Activated gamma-delta T cell treated with anti-CD3 and anti-CD28 coated beads, Interleukin-2, amount 50 U/mL, for 16 hours (primary cell): ENCODE measurements around the gene NPAS3.

ENCODE experiments used
- DNase-seq: peaks from one replicate; pipeline ENCODE4 v3.0.0-alpha.2; 2020; ENCODE audit warnings: low read depth

NPAS3 gene

GRCh38 chr14:33184587-33184986 is 245.9 kb downstream of the NPAS3 start:
- no peak for DNase-seq

GRCh38 chr14:33186656-33187055 is 248.0 kb downstream of the NPAS3 start:
- no peak for DNase-seq

GRCh38 chr14:33188880-33189279 is 250.2 kb downstream of the NPAS3 start:
- no peak for DNase-seq

GRCh38 chr14:33191855-33192254 is 253.2 kb downstream of the NPAS3 start:
- no peak for DNase-seq

- DNase-seq = no peak
Observed at GRCh38 chr14:33194551-33194950, 255.9 kb downstream of the NPAS3 start.

- no peak for DNase-seq
Observed at GRCh38 chr14:33198684-33199083, 260.0 kb downstream of the NPAS3 start.

- no peak for DNase-seq
Observed at GRCh38 chr14:33201116-33201515, 262.4 kb downstream of the NPAS3 start.

- DNase-seq = no peak
Observed at GRCh38 chr14:33206981-33207380, 268.3 kb downstream of the NPAS3 start.

- no peak for DNase-seq
Observed at GRCh38 chr14:33207467-33208017, 268.9 kb downstream of the NPAS3 start.

- DNase-seq = no peak
Observed at GRCh38 chr14:33210311-33210710, 271.6 kb downstream of the NPAS3 start.

- no peak for DNase-seq
Observed at GRCh38 chr14:33218026-33218425, 279.3 kb downstream of the NPAS3 start.

GRCh38 chr14:33219957-33220356 is 281.3 kb downstream of the NPAS3 start:
- DNase-seq = no peak

GRCh38 chr14:33229269-33229929 is 290.7 kb downstream of the NPAS3 start:
- DNase-seq = no peak

- no peak for DNase-seq
Observed at GRCh38 chr14:33230021-33230420, 291.3 kb downstream of the NPAS3 start.

GRCh38 chr14:33232031-33232430 is 293.4 kb downstream of the NPAS3 start:
- DNase-seq = no peak

GRCh38 chr14:33237115-33237740 is 298.5 kb downstream of the NPAS3 start:
- DNase-seq = no peak

- DNase-seq = no peak
Observed at GRCh38 chr14:33239465-33239864, 300.8 kb downstream of the NPAS3 start.

GRCh38 chr14:33240466-33240865 is 301.8 kb downstream of the NPAS3 start:
- DNase-seq = no peak

GRCh38 chr14:33241331-33241730 is 302.7 kb downstream of the NPAS3 start:
- no peak for DNase-seq

GRCh38 chr14:33249233-33249820 is 310.6 kb downstream of the NPAS3 start:
- DNase-seq = no peak

- DNase-seq = no peak
Observed at GRCh38 chr14:33250963-33251362, 312.3 kb downstream of the NPAS3 start.

GRCh38 chr14:33254342-33254741 is 315.7 kb downstream of the NPAS3 start:
- DNase-seq = no peak

- no peak for DNase-seq
Observed at GRCh38 chr14:33254861-33255395, 316.2 kb downstream of the NPAS3 start.
